OCI-LY3 (cell line): Measurements from ENCODE around the gene DTD1.

Experiments used
- EZH2phosphoT487 ChIP-seq: fragments of 200-600 bp; shearing (Covaris generic); IDR thresholded peaks from 2 replicates; pipeline ENCODE4 v1.6.1; 2018; ENCODE audit warnings: antibody characterized with exemption, mixed run types, low read depth
- TF ChIP-seq, protein P1 (sequence below): fragments of 200-600, 300-600 bp; sonication (generic); IDR thresholded peaks from 2 replicates; pipeline ENCODE4 v1.5.1; 2014; ENCODE audit warnings: antibody characterized with exemption, low read length, low read depth

DNA sequence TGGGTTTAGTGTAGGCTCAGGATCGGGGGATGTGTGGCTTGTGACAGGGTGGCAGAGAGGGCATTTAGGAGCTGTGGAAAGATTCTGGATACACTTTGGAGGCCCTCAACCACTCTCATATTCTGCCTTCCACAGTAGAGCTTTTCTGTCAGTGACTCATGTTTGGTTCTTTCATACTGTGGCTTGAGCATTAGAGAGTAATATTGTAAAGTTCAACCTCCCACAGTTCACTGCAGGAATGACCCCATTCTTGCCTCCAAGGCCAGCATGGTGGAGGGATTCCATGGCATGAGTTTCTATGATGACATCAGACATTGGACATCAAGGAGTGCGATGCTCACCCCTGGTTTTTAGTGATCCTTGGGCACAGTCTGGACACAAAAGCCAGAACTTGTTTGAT lies 50.9 kb downstream of the DTD1 start:
- TF ChIP-seq, protein P1, sequence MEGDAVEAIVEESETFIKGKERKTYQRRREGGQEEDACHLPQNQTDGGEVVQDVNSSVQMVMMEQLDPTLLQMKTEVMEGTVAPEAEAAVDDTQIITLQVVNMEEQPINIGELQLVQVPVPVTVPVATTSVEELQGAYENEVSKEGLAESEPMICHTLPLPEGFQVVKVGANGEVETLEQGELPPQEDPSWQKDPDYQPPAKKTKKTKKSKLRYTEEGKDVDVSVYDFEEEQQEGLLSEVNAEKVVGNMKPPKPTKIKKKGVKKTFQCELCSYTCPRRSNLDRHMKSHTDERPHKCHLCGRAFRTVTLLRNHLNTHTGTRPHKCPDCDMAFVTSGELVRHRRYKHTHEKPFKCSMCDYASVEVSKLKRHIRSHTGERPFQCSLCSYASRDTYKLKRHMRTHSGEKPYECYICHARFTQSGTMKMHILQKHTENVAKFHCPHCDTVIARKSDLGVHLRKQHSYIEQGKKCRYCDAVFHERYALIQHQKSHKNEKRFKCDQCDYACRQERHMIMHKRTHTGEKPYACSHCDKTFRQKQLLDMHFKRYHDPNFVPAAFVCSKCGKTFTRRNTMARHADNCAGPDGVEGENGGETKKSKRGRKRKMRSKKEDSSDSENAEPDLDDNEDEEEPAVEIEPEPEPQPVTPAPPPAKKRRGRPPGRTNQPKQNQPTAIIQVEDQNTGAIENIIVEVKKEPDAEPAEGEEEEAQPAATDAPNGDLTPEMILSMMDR = no peak
- TF ChIP-seq EZH2phosphoT487 = no peak
